KMS-11 (cell line): Measurements from ENCODE around the gene MVK.

Experiments used
- H2AFZ ChIP-seq: fragments of 200-600 bp; sonication (generic); 2 replicates; pipeline ENCODE4 v1.6.1; 2016; ENCODE audit warnings: antibody characterized with exemption, mixed run types, low read depth
- H3K27ac ChIP-seq: fragments of 200-600 bp; sonication (generic); 2 replicates; pipeline ENCODE4 v1.6.1; 2016; ENCODE audit warnings: mild to moderate bottlenecking, mixed run types
- H3K27me3 ChIP-seq: fragments of 200-600 bp; sonication (generic); 2 replicates; pipeline ENCODE4 v1.6.1; 2017; ENCODE audit warnings: mild to moderate bottlenecking, low read depth, mixed run types, moderate library complexity; ENCODE audit not compliant: insufficient read depth
- H3K36me3 ChIP-seq: fragments of 200-600 bp; sonication (generic); 2 replicates; pipeline ENCODE4 v1.6.1; 2017; ENCODE audit warnings: mild to moderate bottlenecking, mixed run types; ENCODE audit not compliant: insufficient read depth
- H3K4me1 ChIP-seq: fragments of 200-600 bp; sonication (generic); 2 replicates; pipeline ENCODE4 v1.6.1; 2016; ENCODE audit warnings: mild to moderate bottlenecking, low read depth, mixed run types; ENCODE audit not compliant: poor library complexity, severe bottlenecking
- H3K4me2 ChIP-seq: fragments of 200-600 bp; sonication (generic); 2 replicates; pipeline ENCODE4 v1.7.0; 2016; ENCODE audit warnings: mild to moderate bottlenecking, mixed run types
- H3K4me3 ChIP-seq: fragments of 200-600 bp; sonication (generic); IDR thresholded peaks from 2 replicates; pipeline ENCODE4 v1.6.1; 2017; ENCODE audit warnings: low read depth, low read length, mixed read lengths; ENCODE audit not compliant: insufficient read depth
- H3K79me2 ChIP-seq: fragments of 200-600 bp; sonication (generic); 2 replicates; pipeline ENCODE4 v1.6.1; 2016; ENCODE audit warnings: low read depth, mixed run types; ENCODE audit not compliant: insufficient read depth
- H3K9ac ChIP-seq: fragments of 200-600 bp; sonication (generic); 2 replicates; pipeline ENCODE4 v1.6.1; 2016; ENCODE audit warnings: mild to moderate bottlenecking, mixed run types
- H4K20me1 ChIP-seq: fragments of 200-600 bp; sonication (generic); 2 replicates; pipeline ENCODE4 v1.6.1; 2016; ENCODE audit warnings: mild to moderate bottlenecking, mixed run types; ENCODE audit not compliant: insufficient read depth
- CTCF ChIP-seq: fragments of 200-600 bp; sonication (generic); conservative IDR thresholded peaks from 2 replicates; pipeline ENCODE4 v1.6.1; 2017; ENCODE audit warnings: low read depth, mild to moderate bottlenecking, antibody characterized with exemption, low read length, moderate library complexity, mixed read lengths

MVK gene

GRCh38 chr12:109592905-109593272 is 19.3 kb downstream of the MVK start:
- no peak for TF ChIP-seq CTCF
- no peaks in the 10 kb centered on the region for H3K36me3 ChIP-seq
- H3K9ac ChIP-seq: no peak overlapping the region
- H3K4me3 ChIP-seq: no peak overlapping the region
- H3K4me2 ChIP-seq: no peak overlapping the region
- H3K4me1 ChIP-seq: no peaks in the 10 kb centered on the region
- no peaks in the 10 kb centered on the region for H4K20me1 ChIP-seq
- H3K27ac ChIP-seq: no peak overlapping the region
- no peaks in the 10 kb centered on the region for H3K27me3 ChIP-seq
- no peaks in the 10 kb centered on the region for H3K79me2 ChIP-seq
- H2AFZ ChIP-seq: no peak overlapping the region

- Histone ChIP-seq H3K27me3 (no peaks in the 10 kb centered on the region), H3K36me3 (no peaks in the 10 kb centered on the region), H3K4me2 (no peak overlapping the region), H3K4me1 (no peaks in the 10 kb centered on the region), H4K20me1 (no peaks in the 10 kb centered on the region), H3K79me2 (no peaks in the 10 kb centered on the region), H3K9ac (no peak overlapping the region), H2AFZ (no peak overlapping the region), H3K27ac (no peak overlapping the region), H3K4me3 (no peak overlapping the region)
- no peak for TF ChIP-seq CTCF
These were observed 21.1 kb downstream of the MVK start for GRCh38 chr12:109594556-109595317.

- no peak overlapping the region for H3K4me2 ChIP-seq
- H3K36me3 ChIP-seq: no peaks in the 10 kb centered on the region
- no peak overlapping the region for H3K27ac ChIP-seq
- no peak overlapping the region for H2AFZ ChIP-seq
- no peak overlapping the region for H3K9ac ChIP-seq
- H3K4me3 ChIP-seq: no peak overlapping the region
- no peak for TF ChIP-seq CTCF
- H3K79me2 ChIP-seq: no peaks in the 10 kb centered on the region
- H3K27me3 ChIP-seq: no peaks in the 10 kb centered on the region
- no peaks in the 10 kb centered on the region for H3K4me1 ChIP-seq
- no peaks in the 10 kb centered on the region for H4K20me1 ChIP-seq
These were observed 21.8 kb downstream of the MVK start for GRCh38 chr12:109595321-109595902.

GRCh38 chr12:109596418-109597244 is 23.0 kb downstream of the MVK start:
- Histone ChIP-seq H3K4me3 (no peak overlapping the region), H3K4me1 (no peaks in the 10 kb centered on the region), H3K4me2 (no peak overlapping the region)

More at GRCh38 chr12:109596418-109597244, 23.0 kb downstream of the MVK start:
- Histone ChIP-seq H3K27me3 (no peaks in the 10 kb centered on the region), H3K36me3 (no peaks in the 10 kb centered on the region), H3K79me2 (no peaks in the 10 kb centered on the region), H2AFZ (no peak overlapping the region), H3K27ac (no peak overlapping the region), H4K20me1 (no peaks in the 10 kb centered on the region), H3K9ac (no peak overlapping the region)
- no peak for TF ChIP-seq CTCF
